Endodermal cell (in vitro differentiated cells): ENCODE results near the gene RUNX2. TPM values are rescaled to one million over a fixed set of nuclear protein-coding genes. Genes with fewer than 3 reads are reported as not detected.

Experiments
- DNase-seq: peaks from one replicate; pipeline ENCODE4 v3.0.0-alpha.2; 2017
- H3K27ac ChIP-seq: 2 replicates; pipeline ENCODE4 v1.5.1; 2013; ENCODE audit warnings: mild to moderate bottlenecking, low read depth, low read length, moderate library complexity
- H3K27me3 ChIP-seq: 2 replicates; pipeline ENCODE4 v1.6.1; 2013; ENCODE audit warnings: mild to moderate bottlenecking, low read length, moderate library complexity; ENCODE audit not compliant: insufficient read depth, control insufficient read depth, poor library complexity, severe bottlenecking
- H3K36me3 ChIP-seq: 2 replicates; pipeline ENCODE4 v1.7.0; 2013; ENCODE audit warnings: mild to moderate bottlenecking, low read length, moderate library complexity; ENCODE audit not compliant: control insufficient read depth, insufficient read depth
- H3K4me1 ChIP-seq: one replicate; pipeline ENCODE4 v1.7.0; 2013; ENCODE audit warnings: low read length; ENCODE audit not compliant: control insufficient read depth, insufficient read depth
- H3K4me3 ChIP-seq: 2 replicates; pipeline ENCODE4 v1.5.1; 2013; ENCODE audit warnings: mild to moderate bottlenecking, low read length, moderate library complexity
- H3K9ac ChIP-seq: 2 replicates; pipeline ENCODE4 v1.6.1; 2013; ENCODE audit warnings: mild to moderate bottlenecking, low read length, moderate library complexity; ENCODE audit not compliant: poor library complexity, severe bottlenecking; ENCODE audit errors: extremely low read depth
- H3K9me3 ChIP-seq: 2 replicates; pipeline ENCODE4 v1.6.1; 2013; ENCODE audit warnings: mild to moderate bottlenecking, low read length, moderate library complexity; ENCODE audit not compliant: control insufficient read depth
- H3K27ac Mint-ChIP-seq: 2 replicates; pipeline ENCODE4 v1.8.0; 2020; ENCODE audit warnings: mixed read lengths
- H3K27me3 Mint-ChIP-seq: 2 replicates; pipeline ENCODE4 v1.8.0; 2021; ENCODE audit warnings: mild to moderate bottlenecking, mixed read lengths; ENCODE audit not compliant: insufficient read depth
- H3K36me3 Mint-ChIP-seq: 2 replicates; pipeline ENCODE4 v1.8.0; 2020; ENCODE audit warnings: low read depth, mixed read lengths
- H3K4me1 Mint-ChIP-seq: 2 replicates; pipeline ENCODE4 v1.8.0; 2020; ENCODE audit warnings: mixed read lengths
- H3K4me3 Mint-ChIP-seq: 2 replicates; pipeline ENCODE4 v1.8.0; 2020; ENCODE audit warnings: mild to moderate bottlenecking, moderate library complexity, mixed read lengths
- H3K9me3 Mint-ChIP-seq: 2 replicates; pipeline ENCODE4 v1.8.0; 2020; ENCODE audit warnings: mild to moderate bottlenecking, mixed read lengths
- WGBS, 2 experiments: methylation state at CpG; one replicate each; pipeline versions ENCODE4 v1.1.5 to v1.1.7; 2013; ENCODE audit warnings: missing lambda C conversion rate in 2 of 2, mixed read lengths in 1 of 2; ENCODE audit not compliant: insufficient coverage in 1 of 2, insufficient read length in 1 of 2; 5-methylcytosine and 5-hydroxymethylcytosine counted together
- total RNA-seq, 2 donors: library from RNA; stranded (reverse); fragmentation: NEBNext Ultra II Directional in 1 of 2; extraction: Animal tissue kit (Norgen Biotek cat#: 25700) in 1 of 2; gene quantifications; 2 replicates in 1 of 2; 3 replicates in 1 of 2; pipeline ENCODE4 v1.2.1, GENCODE V29; 2021
- TF ChIP-seq, protein P1 (sequence below): fragments of 200-600 bp; sonication (generic); conservative IDR thresholded peaks from 2 replicates; pipeline ENCODE4 v1.5.0; 2021; ENCODE audit warnings: antibody characterized with exemption, mild to moderate bottlenecking

RUNX2 gene
- total RNA-seq, 2 donors from 2014 or later, result 0.18 to 0.26 TPM

DNA sequence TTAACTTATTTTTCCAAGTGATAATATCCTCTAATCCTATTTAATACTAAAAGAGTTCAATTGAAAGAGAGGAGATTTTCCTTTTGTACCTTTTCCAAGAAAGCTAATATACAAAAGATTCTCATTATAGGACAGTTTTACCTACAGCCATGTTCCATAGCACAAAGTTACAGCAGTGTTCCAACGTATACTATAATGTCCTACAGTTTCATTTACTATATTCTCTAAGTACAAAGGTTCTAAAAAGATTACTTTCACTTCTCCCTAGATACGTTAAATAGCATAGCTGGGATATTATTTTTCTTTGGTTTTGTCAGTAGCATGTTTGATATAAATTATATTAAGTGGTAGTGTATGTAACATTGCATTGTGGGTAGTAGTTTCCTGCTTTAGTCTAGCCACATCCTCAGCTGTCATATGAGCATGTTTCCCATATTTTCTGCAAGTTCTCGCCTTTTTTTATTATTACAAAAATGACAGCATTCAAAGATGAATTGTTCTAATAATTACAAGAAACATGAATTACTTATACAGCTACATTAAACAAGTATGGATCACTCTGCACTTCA is 4.4 kb upstream of the RUNX2 start:
- Histone ChIP-seq H3K9me3 (no peaks in the 10 kb centered on the region), H3K36me3 (no peaks in the 10 kb centered on the region), H3K27me3 (no peaks in the 10 kb centered on the region), H3K27ac (no peak overlapping the region), H3K4me1 (no peaks in the 10 kb centered on the region), H3K4me3 (no peak overlapping the region), H3K9ac (no peak overlapping the region)
- H3K4me1 Mint-ChIP-seq, result peaks cover 23% of the 10 kb centered on the region
- H3K36me3 Mint-ChIP-seq, result no peaks in the 10 kb centered on the region
- no peak for DNase-seq
- H3K4me3 Mint-ChIP-seq, result no peak overlapping the region
- no peaks in the 10 kb centered on the region for H3K9me3 Mint-ChIP-seq
- no peak overlapping the region for H3K27ac Mint-ChIP-seq
- TF ChIP-seq, protein P1, sequence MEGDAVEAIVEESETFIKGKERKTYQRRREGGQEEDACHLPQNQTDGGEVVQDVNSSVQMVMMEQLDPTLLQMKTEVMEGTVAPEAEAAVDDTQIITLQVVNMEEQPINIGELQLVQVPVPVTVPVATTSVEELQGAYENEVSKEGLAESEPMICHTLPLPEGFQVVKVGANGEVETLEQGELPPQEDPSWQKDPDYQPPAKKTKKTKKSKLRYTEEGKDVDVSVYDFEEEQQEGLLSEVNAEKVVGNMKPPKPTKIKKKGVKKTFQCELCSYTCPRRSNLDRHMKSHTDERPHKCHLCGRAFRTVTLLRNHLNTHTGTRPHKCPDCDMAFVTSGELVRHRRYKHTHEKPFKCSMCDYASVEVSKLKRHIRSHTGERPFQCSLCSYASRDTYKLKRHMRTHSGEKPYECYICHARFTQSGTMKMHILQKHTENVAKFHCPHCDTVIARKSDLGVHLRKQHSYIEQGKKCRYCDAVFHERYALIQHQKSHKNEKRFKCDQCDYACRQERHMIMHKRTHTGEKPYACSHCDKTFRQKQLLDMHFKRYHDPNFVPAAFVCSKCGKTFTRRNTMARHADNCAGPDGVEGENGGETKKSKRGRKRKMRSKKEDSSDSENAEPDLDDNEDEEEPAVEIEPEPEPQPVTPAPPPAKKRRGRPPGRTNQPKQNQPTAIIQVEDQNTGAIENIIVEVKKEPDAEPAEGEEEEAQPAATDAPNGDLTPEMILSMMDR, result no peak
- H3K27me3 Mint-ChIP-seq, result no peaks in the 10 kb centered on the region
- 99 to 100% methylated on average over 1 to 3 of the region's 3 CpGs for WGBS, 2 experiments

DNA sequence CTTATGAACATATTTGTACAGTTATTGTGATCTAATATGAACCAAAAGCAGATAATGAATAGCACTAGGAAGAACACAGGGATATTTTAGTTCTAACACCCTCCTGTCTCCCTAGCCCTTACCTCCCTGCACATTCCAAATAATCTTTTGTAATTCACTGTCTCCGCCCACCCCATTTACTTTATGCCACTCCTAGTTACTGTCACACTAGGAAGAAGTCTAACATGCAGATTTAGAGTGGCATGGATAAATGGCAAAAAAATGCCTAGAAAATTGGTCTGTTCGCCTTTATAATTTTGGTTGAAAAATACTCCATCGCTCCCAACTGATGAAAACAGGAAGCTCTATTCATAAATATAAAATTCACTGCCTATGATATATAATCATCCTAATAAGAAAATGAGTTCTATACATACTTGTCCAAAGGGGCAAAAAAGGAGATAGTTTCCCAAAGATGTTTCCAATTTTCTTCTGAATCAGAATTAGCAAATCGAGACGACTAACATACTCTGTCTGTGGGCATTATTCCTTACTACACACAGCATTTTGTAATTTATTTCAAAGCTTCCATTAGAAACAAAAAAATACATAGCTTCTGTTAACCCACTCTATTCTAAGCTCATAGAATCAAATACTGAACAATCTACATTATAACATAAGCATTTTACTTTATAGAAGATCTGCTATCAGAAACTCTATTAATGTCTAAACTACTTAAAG is 1.3 kb upstream of the RUNX2 start:
- Mint-ChIP-seq H3K4me1 (peaks cover 31% of the 10 kb centered on the region), H3K4me3 (no peak overlapping the region), H3K27me3 (no peaks in the 10 kb centered on the region), H3K9me3 (no peaks in the 10 kb centered on the region), H3K27ac (no peak overlapping the region), H3K36me3 (no peaks in the 10 kb centered on the region)
- Histone ChIP-seq H3K9ac (no peak overlapping the region), H3K9me3 (no peaks in the 10 kb centered on the region), H3K36me3 (no peaks in the 10 kb centered on the region), H3K4me1 (no peaks in the 10 kb centered on the region), H3K27me3 (no peaks in the 10 kb centered on the region), H3K4me3 (no peak overlapping the region), H3K27ac (no peak overlapping the region)
- WGBS, 2 experiments, result 94 to 100% methylated on average over 3 to 5 of the region's 5 CpGs
- TF ChIP-seq, protein P1, result no peak
- no peak for DNase-seq

DNA sequence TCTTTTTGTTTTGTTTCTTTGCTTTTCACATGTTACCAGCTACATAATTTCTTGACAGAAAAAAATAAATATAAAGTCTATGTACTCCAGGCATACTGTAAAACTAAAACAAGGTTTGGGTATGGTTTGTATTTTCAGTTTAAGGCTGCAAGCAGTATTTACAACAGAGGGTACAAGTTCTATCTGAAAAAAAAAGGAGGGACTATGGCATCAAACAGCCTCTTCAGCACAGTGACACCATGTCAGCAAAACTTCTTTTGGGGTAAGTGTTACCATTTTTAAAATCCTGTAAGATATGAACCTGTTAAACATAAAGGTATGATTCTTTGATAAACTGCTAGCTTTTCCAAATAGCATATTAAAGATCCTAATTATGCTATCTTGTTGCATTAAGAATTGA is 393 bp downstream of the RUNX2 start:
- no peaks in the 10 kb centered on the region for H3K4me1 ChIP-seq
- no peaks in the 10 kb centered on the region for H3K36me3 Mint-ChIP-seq
- peak overlapping the region; percentile 43 for H3K4me3 Mint-ChIP-seq
- H3K9ac ChIP-seq, result no peak overlapping the region
- TF ChIP-seq, protein P1, result no peak
- no peaks in the 10 kb centered on the region for H3K9me3 ChIP-seq
- no peaks in the 10 kb centered on the region for H3K27me3 ChIP-seq
- no peak for DNase-seq
- no peaks in the 10 kb centered on the region for H3K27me3 Mint-ChIP-seq
- no peaks in the 10 kb centered on the region for H3K9me3 Mint-ChIP-seq
- H3K27ac Mint-ChIP-seq, result peak overlapping the region; percentile 69
- no peak overlapping the region for H3K4me3 ChIP-seq
- peaks cover 31% of the 10 kb centered on the region for H3K4me1 Mint-ChIP-seq
- no peaks in the 10 kb centered on the region for H3K36me3 ChIP-seq
- H3K27ac ChIP-seq, result no peak overlapping the region
